Type B pancreatic cell (in vitro differentiated cells): ENCODE measurements around the gene LAMB4. TPM values are rescaled to one million over a fixed set of nuclear protein-coding genes. Genes with fewer than 3 reads are reported as not detected.

Experiments used
- DNase-seq: peaks from one replicate; pipeline ENCODE4 v3.0.0; 2021; ENCODE audit warnings: mixed read lengths; ENCODE audit not compliant: unreplicated experiment; ENCODE audit errors: extremely low spot score
- H3K27ac Mint-ChIP-seq: 2 replicates; pipeline ENCODE4 v1.8.0; 2021; ENCODE audit warnings: mild to moderate bottlenecking, mixed read lengths
- H3K27me3 Mint-ChIP-seq: 2 replicates; pipeline ENCODE4 v1.8.0; 2021; ENCODE audit warnings: mixed read lengths
- H3K36me3 Mint-ChIP-seq: 2 replicates; pipeline ENCODE4 v1.8.0; 2021; ENCODE audit warnings: mixed read lengths
- H3K4me1 Mint-ChIP-seq: one replicate; pipeline ENCODE4 v1.8.0; 2021; ENCODE audit warnings: mixed read lengths; ENCODE audit not compliant: unreplicated experiment
- H3K4me3 Mint-ChIP-seq: 2 replicates; pipeline ENCODE4 v1.8.0; 2021; ENCODE audit warnings: mild to moderate bottlenecking, mixed read lengths
- H3K9me3 Mint-ChIP-seq: 2 replicates; pipeline ENCODE4 v1.8.0; 2021; ENCODE audit warnings: mixed read lengths
- CTCF ChIP-seq: fragments of 200-600 bp; sonication (generic); conservative IDR thresholded peaks from 2 replicates; pipeline ENCODE4 v1.5.0; 2021; ENCODE audit warnings: antibody characterized with exemption, mild to moderate bottlenecking
- total RNA-seq: library from RNA; stranded (reverse); gene quantifications from 2 replicates; pipeline ENCODE4 v1.2.1, GENCODE V29; 2021; ENCODE audit warnings: low replicate concordance

The LAMB4 gene
- total RNA-seq, 1 donor from 2014 or later: 1.3 TPM

GRCh38 chr7:108118959-108119358 is 11.2 kb downstream of the LAMB4 start:
- Mint-ChIP-seq H3K27ac (no peak overlapping the region), H3K9me3 (no peaks in the 10 kb centered on the region)

DNA sequence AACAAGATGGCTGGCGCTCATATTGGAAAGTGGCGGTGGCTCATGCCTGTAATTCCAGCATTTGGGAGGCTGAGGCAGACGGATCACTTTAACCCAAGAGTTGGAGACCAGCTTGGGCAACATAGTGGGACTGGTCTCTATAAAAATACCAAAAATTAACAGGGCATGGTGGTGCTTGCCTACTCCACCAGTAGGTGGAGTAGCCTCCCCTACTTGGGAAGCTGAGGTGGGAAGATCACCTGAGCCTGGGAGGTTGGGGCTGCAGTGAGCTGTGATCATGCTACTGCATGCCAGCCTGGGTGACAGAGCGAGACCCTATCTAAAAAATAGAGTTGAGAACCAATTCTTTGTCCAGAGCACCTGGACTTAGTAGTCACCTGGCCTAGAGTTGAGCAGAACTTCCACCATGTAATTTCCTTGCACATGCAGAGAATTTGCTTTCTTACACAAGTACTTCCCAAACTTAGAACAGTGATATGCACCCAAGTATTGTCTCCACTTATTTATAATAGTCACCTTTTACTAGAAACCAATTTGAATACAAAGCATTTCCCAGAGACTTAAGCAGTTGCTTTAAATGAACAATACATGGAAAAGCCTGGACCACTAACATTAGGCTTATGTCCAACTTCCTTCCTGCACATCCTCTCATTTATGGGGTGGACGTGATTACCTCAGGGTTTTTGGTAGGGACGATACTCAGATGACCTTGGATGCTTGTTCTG is 15.9 kb downstream of the LAMB4 start:
- Mint-ChIP-seq H3K27me3 (no peaks in the 10 kb centered on the region), H3K4me1 (peaks cover 2% of the 10 kb centered on the region), H3K27ac (no peak overlapping the region), H3K9me3 (no peaks in the 10 kb centered on the region), H3K4me3 (no peak overlapping the region), H3K36me3 (no peaks in the 10 kb centered on the region)
- no peak for DNase-seq
- TF ChIP-seq CTCF: peak; percentile 60

More at GRCh38 chr7:108118959-108119358, 11.2 kb downstream of the LAMB4 start:
- DNase-seq: no peak
- H3K4me1 Mint-ChIP-seq: peaks cover 9% of the 10 kb centered on the region
- TF ChIP-seq CTCF: peak; percentile 59
- H3K36me3 Mint-ChIP-seq: no peaks in the 10 kb centered on the region
- no peaks in the 10 kb centered on the region for H3K27me3 Mint-ChIP-seq
- no peak overlapping the region for H3K4me3 Mint-ChIP-seq

- no peak overlapping the region for H3K4me3 Mint-ChIP-seq
- DNase-seq: no peak
- H3K36me3 Mint-ChIP-seq: no peaks in the 10 kb centered on the region
- H3K27me3 Mint-ChIP-seq: no peaks in the 10 kb centered on the region
- no peak overlapping the region for H3K27ac Mint-ChIP-seq
- H3K9me3 Mint-ChIP-seq: no peaks in the 10 kb centered on the region
- H3K4me1 Mint-ChIP-seq: peaks cover 4% of the 10 kb centered on the region
- TF ChIP-seq CTCF: no peak
Observed at GRCh38 chr7:108112683-108113082, 17.5 kb downstream of the LAMB4 start.

GRCh38 chr7:108109221-108109908 is 20.8 kb downstream of the LAMB4 start:
- H3K36me3 Mint-ChIP-seq: no peaks in the 10 kb centered on the region
- H3K4me1 Mint-ChIP-seq: peaks cover 4% of the 10 kb centered on the region
- DNase-seq: no peak
- H3K27me3 Mint-ChIP-seq: no peaks in the 10 kb centered on the region
- no peaks in the 10 kb centered on the region for H3K9me3 Mint-ChIP-seq
- no peak overlapping the region for H3K4me3 Mint-ChIP-seq
- peak; percentile 59 for TF ChIP-seq CTCF
- H3K27ac Mint-ChIP-seq: no peak overlapping the region

- DNase-seq: no peak
- no peaks in the 10 kb centered on the region for H3K36me3 Mint-ChIP-seq
Observed at GRCh38 chr7:108108131-108108530, 22.0 kb downstream of the LAMB4 start.

More at GRCh38 chr7:108108131-108108530, 22.0 kb downstream of the LAMB4 start:
- no peaks in the 10 kb centered on the region for H3K27me3 Mint-ChIP-seq
- peaks cover 8% of the 10 kb centered on the region for H3K4me1 Mint-ChIP-seq
- no peaks in the 10 kb centered on the region for H3K9me3 Mint-ChIP-seq
- no peak overlapping the region for H3K27ac Mint-ChIP-seq
- no peak overlapping the region for H3K4me3 Mint-ChIP-seq
- TF ChIP-seq CTCF: no peak
